HG03095 (cell line): ENCODE data around the gene ADARB1.

ENCODE experiments used
- ATAC-seq: cut with Tn5 transposase; IDR thresholded peaks from one replicate; pipeline ENCODE4 v1.9.1; 2021; ENCODE audit warnings: moderate library complexity; ENCODE audit not compliant: unreplicated experiment

Gene ADARB1

GRCh38 chr21:45259206-45259840 lies 184.9 kb downstream of the ADARB1 start:
- no peak for ATAC-seq

GRCh38 chr21:45260191-45260825 lies 185.9 kb downstream of the ADARB1 start:
- ATAC-seq = no peak

GRCh38 chr21:45261093-45261492 lies 186.7 kb downstream of the ADARB1 start:
- ATAC-seq = no peak

GRCh38 chr21:45262041-45262581 lies 187.7 kb downstream of the ADARB1 start:
- ATAC-seq = no peak

GRCh38 chr21:45262616-45263015 lies 188.2 kb downstream of the ADARB1 start:
- ATAC-seq = no peak

- no peak for ATAC-seq
These were observed 189.2 kb downstream of the ADARB1 start for GRCh38 chr21:45263534-45263933.

- ATAC-seq = no peak
These were observed 189.9 kb downstream of the ADARB1 start for GRCh38 chr21:45264146-45264911.

- no peak for ATAC-seq
These were observed 190.6 kb downstream of the ADARB1 start for GRCh38 chr21:45264912-45265515.

GRCh38 chr21:45265721-45266517 lies 191.5 kb downstream of the ADARB1 start:
- no peak for ATAC-seq

- ATAC-seq = no peak
These were observed 192.4 kb downstream of the ADARB1 start for GRCh38 chr21:45266518-45267389.

GRCh38 chr21:45267390-45267760 lies 193.0 kb downstream of the ADARB1 start:
- no peak for ATAC-seq

GRCh38 chr21:45269861-45270260 lies 195.5 kb downstream of the ADARB1 start:
- ATAC-seq = no peak

- no peak for ATAC-seq
These were observed 196.0 kb downstream of the ADARB1 start for GRCh38 chr21:45270306-45270821.
